HepG2 (cell line): ENCODE measurements around the gene UBFD1. TPM values are rescaled to one million over a fixed set of nuclear protein-coding genes. Genes with fewer than 3 reads are reported as not detected.

Source experiments
- ATAC-seq: fragments of 200-7000 bp; cut with Tn5 transposase; 3 replicates; pipeline ENCODE4 v1.9.1; 2020; ENCODE audit warnings: mild to moderate bottlenecking, moderate library complexity
- BruUV-seq: library from RNA; stranded (reverse); fragments of 400-500 nt; replicated peaks from 2 replicates; lab custom pipeline; 2021; lab: Mats Ljungman, UMichigan
- CTCF ChIA-PET: fragments of 300-600 bp; formaldehyde crosslinking; extraction: SDS; loops from one replicate; lab custom pipeline; 2021; ENCODE audit warnings: low total read pairs, inconsistent platforms, low intra/inter-chr PET ratio; lab: Yijun Ruan, JAX
- POLR2A ChIA-PET: fragments of 350-600 bp; sonication (Branson Sonifier 250); formaldehyde crosslinking; loops from one replicate; lab custom pipeline; 2020; ENCODE audit warnings: antibody characterized with exemption, inconsistent platforms; lab: Yijun Ruan, JAX
- DNase-seq: peaks from one replicate; pipeline ENCODE4 v3.0.0-alpha.2; 2015; ENCODE audit warnings: low spot score
- FAIRE-seq: peaks from 3 replicates; lab custom pipeline; 2011; peaks lifted over from hg19 to GRCh38; lab: Jason Lieb, UNC
- H2AFZ ChIP-seq: one replicate; pipeline ENCODE4 v1.6.1; 2011; ENCODE audit warnings: low read length, inconsistent platforms
- H3K27ac ChIP-seq: fragments of 300-600 bp; 3 replicates; pipeline ENCODE4 v1.8.0; 2011; ENCODE audit warnings: mixed run types, mild to moderate bottlenecking, mixed read lengths, low read length, inconsistent platforms; ENCODE audit not compliant: insufficient read depth; ENCODE audit errors: extremely low read length
- H3K27me3 ChIP-seq, 2 experiments: fragments of 200-600 bp in 1 of 2; 2 replicates in 1 of 2; 3 replicates in 1 of 2; pipeline versions ENCODE4 v1.6.0 to v1.8.0; 2011; ENCODE audit warnings: low read length in 2 of 2, mild to moderate bottlenecking in 2 of 2, moderate library complexity in 2 of 2, inconsistent platforms in 1 of 2; ENCODE audit not compliant: insufficient read depth in 2 of 2, control insufficient read depth in 1 of 2
- H3K36me3 ChIP-seq, 2 experiments: fragments of 200-600 bp in 1 of 2; replicated peaks in 1 of 2; 2 replicates in 1 of 2; 3 replicates in 1 of 2; pipeline versions ENCODE4 v1.5.1 to v1.8.0; 2011; ENCODE audit warnings: low read length in 2 of 2, inconsistent platforms in 1 of 2; ENCODE audit not compliant: insufficient read depth in 2 of 2, control insufficient read depth in 1 of 2
- H3K4me1 ChIP-seq: 2 replicates; pipeline ENCODE4 v1.5.1; 2012; ENCODE audit warnings: low read length, inconsistent platforms; ENCODE audit not compliant: insufficient read depth
- H3K4me2 ChIP-seq: 2 replicates; pipeline ENCODE4 v1.6.0; 2011; ENCODE audit warnings: low read depth, low read length, inconsistent platforms
- H3K4me3 ChIP-seq, 3 experiments: fragments of 200-600 bp in 1 of 3; sonication (generic), shearing (Covaris generic) in 1 of 3; replicated peaks in 1 of 3; 2 replicates each; pipeline ENCODE4 v1.5.1; 2011 to 2016; ENCODE audit warnings: low read length in 3 of 3, inconsistent platforms in 2 of 3, low read depth in 2 of 3, mild to moderate bottlenecking in 2 of 3, control low read depth in 1 of 3, mixed read lengths in 1 of 3; ENCODE audit not compliant: insufficient read depth in 1 of 3
- H3K79me2 ChIP-seq: one replicate; pipeline ENCODE4 v1.6.1; 2011; ENCODE audit warnings: low read length, inconsistent platforms; ENCODE audit not compliant: insufficient read depth
- H3K9ac ChIP-seq: 2 replicates; pipeline ENCODE4 v1.6.0; 2011; ENCODE audit warnings: mild to moderate bottlenecking, low read depth, low read length, inconsistent platforms; ENCODE audit not compliant: insufficient read depth
- H3K9me3 ChIP-seq: 2 replicates; pipeline ENCODE4 v1.5.1; 2012; ENCODE audit warnings: mild to moderate bottlenecking, low read length
- H4K20me1 ChIP-seq: 2 replicates; pipeline ENCODE4 v1.6.0; 2011; ENCODE audit warnings: inconsistent platforms, mild to moderate bottlenecking, low read length, moderate library complexity; ENCODE audit not compliant: insufficient read depth
- POLR2AphosphoS2 ChIP-seq: IDR thresholded peaks from 2 replicates; pipeline ENCODE4 v1.6.1; 2011; ENCODE audit warnings: low read depth, low read length, improper control_type of control experiment
- ZFP1 ChIP-seq: IDR thresholded peaks from 2 replicates; pipeline ENCODE4 v1.6.1; 2016
- ZMYM2 ChIP-seq: sonication (generic); formaldehyde crosslinking; IDR thresholded peaks from 2 replicates; pipeline ENCODE4 v1.8.0; 2022; ENCODE audit warnings: mild to moderate bottlenecking, missing genetic modification reagents
- WGBS: methylation state at CpG from one replicate; pipeline ENCODE4 v1.1.6; 2017; ENCODE audit warnings: low lambda C conversion rate; 5-methylcytosine and 5-hydroxymethylcytosine counted together
- in situ Hi-C: cut with HindIII; loops from 2 replicates; pipeline ENCODE4 v1.10.0; 2017; ENCODE audit warnings: low pct_unique_long_range_greater_than_20kb; ENCODE audit not compliant: extremely low pct_ligation_motif_present
- intact Hi-C: fragments of 100-400 bp; cut with micrococcal nuclease; formaldehyde crosslinking; loops from one replicate; pipeline ENCODE4 v1.10.0; 2022; ENCODE audit not compliant: unreplicated experiment
- polyA plus RNA-seq, 8 experiments: library from polyadenylated mRNA; depleted of rRNA in 3 of 8; stranded (reverse) in 7 of 8; unstranded in 1 of 8; fragments of >200 nt; fragmentation: Illumina TruSeq in 4 of 8; extraction: Trizol in 4 of 8; gene quantifications; 2 replicates each; pipeline versions ENCODE4 v1.2.1 to v1.2.3, GENCODE V29; 2011 to 2016; ENCODE audit warnings: low read depth in 4 of 8, missing spikeins in 1 of 8, mixed read lengths in 1 of 8; ENCODE audit not compliant: insufficient read depth in 1 of 8
- total RNA-seq, 5 experiments: library from RNA; depleted of rRNA; stranded (reverse); fragments of >200 nt; fragmentation: Illumina TruSeq; extraction: Trizol; gene quantifications; 2 replicates each; pipeline ENCODE4 v1.2.3, GENCODE V29; 2016; ENCODE audit warnings: low read depth in 1 of 5
- TF ChIP-seq, protein P1 (sequence below): sonication (generic); formaldehyde crosslinking; IDR thresholded peaks from 2 replicates; pipeline ENCODE4 v1.5.0; 2020; ENCODE audit warnings: missing genetic modification reagents, mild to moderate bottlenecking, borderline replicate concordance

UBFD1 gene
- total and polyA plus RNA-seq, 2 of the 13 experiments (the other 11 are each of a cell fraction or from before 2014, with no cell fraction given): 100 to 111 TPM

DNA sequence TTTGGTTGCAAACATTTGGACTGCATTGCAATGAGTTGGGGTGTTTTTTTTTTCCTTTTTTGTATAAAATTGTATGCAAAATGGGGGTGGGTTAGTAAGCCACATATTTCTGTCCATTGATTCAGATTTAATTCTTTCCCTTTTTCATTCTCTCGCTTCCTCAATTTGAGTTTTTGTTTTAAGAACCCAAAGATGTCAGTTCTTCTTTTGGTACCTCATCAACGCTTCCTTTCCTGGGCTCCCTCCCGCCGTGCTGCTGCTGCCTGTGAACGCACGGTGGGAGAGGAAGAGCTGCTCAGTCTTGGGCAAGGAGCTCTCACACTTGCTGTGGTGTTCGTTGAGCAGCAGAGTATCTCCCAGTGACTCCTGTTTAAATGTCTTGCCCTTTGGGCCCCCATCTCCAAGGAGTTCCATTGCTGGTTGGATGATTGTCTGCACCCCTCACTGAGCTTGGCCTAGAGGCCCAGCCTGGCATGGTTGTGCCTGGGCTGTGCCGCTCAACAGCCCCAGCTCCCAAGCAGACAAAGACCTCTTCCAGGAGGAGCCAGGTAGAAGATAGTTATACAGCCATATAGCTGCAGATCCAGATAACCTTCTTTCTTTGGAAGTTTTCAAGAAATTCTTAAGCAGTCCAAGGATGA is 13.6 kb downstream of the UBFD1 start:
- H3K27me3 ChIP-seq: no peaks in the 10 kb centered on the region
- ATAC-seq (no peak), FAIRE-seq (no peak), DNase-seq (no peak)
- in situ Hi-C loops (no loop called here), intact Hi-C loops (no loop called here)
- H4K20me1 ChIP-seq: peaks cover 5% of the 10 kb centered on the region; the same call in 1 of the 2 replicates
- CTCF ChIA-PET: no interaction called here
- H3K4me1 ChIP-seq: no peaks in the 10 kb centered on the region
- TSS peak; percentile 8 for BruUV-seq
- no peaks in the 10 kb centered on the region for H3K79me2 ChIP-seq
- no peaks in the 10 kb centered on the region for H3K9me3 ChIP-seq
- WGBS: 97% methylated on average over 8 of the region's 8 CpGs
- POLR2A ChIA-PET: interaction anchor here (0.8 to 2.1 kb wide), 3 partner anchors 13 to 25 kb away, joined by 4 to 8 read pairs (median 4); partner anchors contain the start of genes EARS2, NDUFAB1 and UBFD1
- TF ChIP-seq, protein P1, sequence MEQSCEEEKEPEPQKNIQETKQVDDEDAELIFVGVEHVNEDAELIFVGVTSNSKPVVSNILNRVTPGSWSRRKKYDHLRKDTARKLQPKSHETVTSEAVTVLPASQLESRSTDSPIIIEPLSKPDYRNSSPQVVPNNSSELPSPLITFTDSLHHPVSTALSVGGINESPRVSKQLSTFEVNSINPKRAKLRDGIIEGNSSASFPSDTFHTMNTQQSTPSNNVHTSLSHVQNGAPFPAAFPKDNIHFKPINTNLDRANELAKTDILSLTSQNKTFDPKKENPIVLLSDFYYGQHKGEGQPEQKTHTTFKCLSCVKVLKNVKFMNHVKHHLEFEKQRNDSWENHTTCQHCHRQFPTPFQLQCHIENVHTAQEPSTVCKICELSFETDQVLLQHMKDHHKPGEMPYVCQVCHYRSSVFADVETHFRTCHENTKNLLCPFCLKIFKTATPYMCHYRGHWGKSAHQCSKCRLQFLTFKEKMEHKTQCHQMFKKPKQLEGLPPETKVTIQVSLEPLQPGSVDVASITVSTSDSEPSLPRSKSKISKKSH: 0 out of 2 replicates have a peak, but pooled peaks have one; percentile 30
- no peak for TF ChIP-seq ZFP1 (CRISPR knock-in tag)
- no peak overlapping the region for H3K4me3 ChIP-seq
- H3K27ac ChIP-seq: no peak overlapping the region
- H3K9ac ChIP-seq: no peak overlapping the region
- peaks cover 54 to 88% of the 10 kb centered on the region in 2 experiments for H3K36me3 ChIP-seq
- H2AFZ ChIP-seq: no peak overlapping the region
- no peak overlapping the region for H3K4me2 ChIP-seq

DNA sequence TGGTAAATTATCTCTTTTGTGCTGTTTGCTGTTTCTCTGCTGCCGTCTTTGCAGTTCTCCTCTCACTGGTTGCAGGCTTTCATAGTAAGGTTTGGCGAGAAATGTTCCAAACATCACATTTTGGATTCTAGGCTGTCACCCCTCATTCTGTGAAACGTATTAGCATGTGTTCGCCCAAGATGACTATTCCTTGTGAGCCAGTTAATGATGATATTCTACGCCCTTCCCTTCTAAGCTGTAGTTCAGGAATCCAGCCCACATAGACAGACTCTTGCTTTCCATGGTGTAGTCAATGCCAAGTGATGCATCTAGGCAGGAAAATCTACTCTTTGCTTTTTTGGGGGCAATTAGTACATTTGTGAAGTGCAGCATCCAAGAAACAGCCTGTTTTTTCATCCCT is 14.4 kb downstream of the UBFD1 start:
- in situ Hi-C loops: no loop called here
- CTCF ChIA-PET: no interaction called here
- intact Hi-C loops: no loop called here

More for the DNA sequence above, 14.4 kb downstream of the UBFD1 start:
- no peak overlapping the region for H3K27ac ChIP-seq
- H3K4me1 ChIP-seq: no peaks in the 10 kb centered on the region
- H3K79me2 ChIP-seq: no peaks in the 10 kb centered on the region
- H3K36me3 ChIP-seq: peaks cover 52 to 86% of the 10 kb centered on the region in 2 experiments
- no peaks in the 10 kb centered on the region for H3K9me3 ChIP-seq
- no peaks in the 10 kb centered on the region for H3K27me3 ChIP-seq
- ATAC-seq (no peak), DNase-seq (no peak), FAIRE-seq (no peak)
- H2AFZ ChIP-seq: no peak overlapping the region
- 97% methylated on average over 5 of the region's 5 CpGs for WGBS
- H3K9ac ChIP-seq: no peak overlapping the region
- no peak overlapping the region for H3K4me3 ChIP-seq
- no peak overlapping the region for H3K4me2 ChIP-seq
- POLR2A ChIA-PET: interaction anchor here (1.0 to 2.1 kb wide), 3 partner anchors 15 to 25 kb away, joined by 4 to 8 read pairs (median 4); partner anchors contain the start of genes EARS2, NDUFAB1 and UBFD1
- BruUV-seq: no TSS peak
- TF ChIP-seq ZMYM2 (CRISPR knock-in tag): no peak
- peak; percentile 71; the same call in 1 of the 2 replicates for TF ChIP-seq POLR2AphosphoS2
- peaks cover 5% of the 10 kb centered on the region; the same call in 1 of the 2 replicates for H4K20me1 ChIP-seq
